ENCODE measurements around the gene POU2AF1.

DNA sequence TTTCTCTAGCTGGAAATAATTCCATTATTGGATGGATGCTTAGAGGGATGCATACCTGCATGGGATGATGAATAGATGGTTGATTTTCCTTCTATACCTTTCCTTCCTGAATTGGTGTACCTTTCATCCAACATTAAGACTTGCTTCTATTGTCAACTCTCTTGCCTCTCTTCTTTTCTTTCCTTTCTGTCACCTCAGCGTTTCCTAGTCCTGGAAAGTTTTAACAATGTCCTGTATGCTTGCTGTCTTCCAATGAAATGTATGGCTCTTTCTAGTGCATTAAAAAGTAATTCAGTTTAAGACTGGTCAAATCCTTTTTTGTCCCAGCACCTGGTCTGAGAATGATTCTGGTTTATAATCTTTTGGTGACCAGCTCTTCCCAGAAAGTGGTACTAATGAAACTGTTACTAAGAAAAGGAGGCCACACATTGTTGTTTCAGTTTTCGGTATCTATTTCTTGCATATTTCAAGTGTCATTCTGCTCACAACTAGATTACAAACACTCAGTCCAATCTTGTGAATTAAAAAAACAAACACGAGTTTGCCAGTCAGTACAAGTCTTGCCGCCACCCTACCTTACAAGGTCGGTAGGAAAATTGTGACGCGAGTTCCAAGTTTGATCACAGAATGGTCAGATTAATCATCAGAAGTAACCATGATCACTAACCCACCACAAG is 8.0 kb downstream of the POU2AF1 start:
- no peak for TF ChIP-seq EZH2 (IDR thresholded peaks at IDR 0.05; ENCODE audit: low read depth, low read length, severe bottlenecking)
- TF ChIP-seq, protein P1, sequence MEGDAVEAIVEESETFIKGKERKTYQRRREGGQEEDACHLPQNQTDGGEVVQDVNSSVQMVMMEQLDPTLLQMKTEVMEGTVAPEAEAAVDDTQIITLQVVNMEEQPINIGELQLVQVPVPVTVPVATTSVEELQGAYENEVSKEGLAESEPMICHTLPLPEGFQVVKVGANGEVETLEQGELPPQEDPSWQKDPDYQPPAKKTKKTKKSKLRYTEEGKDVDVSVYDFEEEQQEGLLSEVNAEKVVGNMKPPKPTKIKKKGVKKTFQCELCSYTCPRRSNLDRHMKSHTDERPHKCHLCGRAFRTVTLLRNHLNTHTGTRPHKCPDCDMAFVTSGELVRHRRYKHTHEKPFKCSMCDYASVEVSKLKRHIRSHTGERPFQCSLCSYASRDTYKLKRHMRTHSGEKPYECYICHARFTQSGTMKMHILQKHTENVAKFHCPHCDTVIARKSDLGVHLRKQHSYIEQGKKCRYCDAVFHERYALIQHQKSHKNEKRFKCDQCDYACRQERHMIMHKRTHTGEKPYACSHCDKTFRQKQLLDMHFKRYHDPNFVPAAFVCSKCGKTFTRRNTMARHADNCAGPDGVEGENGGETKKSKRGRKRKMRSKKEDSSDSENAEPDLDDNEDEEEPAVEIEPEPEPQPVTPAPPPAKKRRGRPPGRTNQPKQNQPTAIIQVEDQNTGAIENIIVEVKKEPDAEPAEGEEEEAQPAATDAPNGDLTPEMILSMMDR (IDR thresholded peaks at IDR 0.05; ENCODE audit: control extremely low read depth in 1 of 3, insufficient read depth in 1 of 3, low read depth in 1 of 3, low read length in 3 of 3): no peak
- TF ChIP-seq SP2 (IDR thresholded peaks at IDR 0.05; ENCODE audit: low read length): no peak
- TF ChIP-seq RFX5 (IDR thresholded peaks at IDR 0.05; ENCODE audit: borderline replicate concordance, low read depth, low read length): no peak
- no peak for TF ChIP-seq ZNF274 (IDR thresholded peaks at IDR 0.05; ENCODE audit: borderline replicate concordance, extremely low read depth, low read length)
- no peak for TF ChIP-seq HDAC6 (IDR thresholded peaks at IDR 0.05; ENCODE audit: low read depth, low read length)
- no peak for TF ChIP-seq POLR2A (IDR thresholded peaks at IDR 0.05; ENCODE audit: control extremely low read depth in 1 of 2, low read depth in 2 of 2, low read length in 2 of 2)
- no peak for TF ChIP-seq CREB1 (IDR thresholded peaks at IDR 0.05)
- no peak for TF ChIP-seq GABPA (IDR thresholded peaks at IDR 0.05; ENCODE audit: borderline replicate concordance, insufficient read depth, low read length)
- TF ChIP-seq CHD2 (IDR thresholded peaks at IDR 0.05; ENCODE audit: low read length): no peak
- TF ChIP-seq KDM1A (IDR thresholded peaks at IDR 0.05; ENCODE audit: borderline replicate concordance, low read length): no peak
- no peak for TF ChIP-seq YY1 (IDR thresholded peaks at IDR 0.05; ENCODE audit: low read depth, low read length)
- no peak for TF ChIP-seq POLR2AphosphoS5 (IDR thresholded peaks at IDR 0.05; ENCODE audit: low read depth, low read length)
- no peak for TF ChIP-seq CBX5 (IDR thresholded peaks at IDR 0.05; ENCODE audit: low read depth, low read length)

Measured in H1 (cell line).